H9 (cell line): ENCODE measurements around the gene WSB1. TPM values are rescaled to one million over a fixed set of nuclear protein-coding genes. Genes with fewer than 3 reads are reported as not detected.

ENCODE experiments used
- DNase-seq: peaks from one replicate; pipeline ENCODE4 v3.0.0-alpha.2; 2017
- H2AFZ ChIP-seq: one replicate; pipeline ENCODE4 v1.6.1; 2013; ENCODE audit warnings: mild to moderate bottlenecking, low read length, control low read depth, moderate library complexity
- H2AK5ac ChIP-seq: 2 replicates; pipeline ENCODE4 v1.6.1; 2013; ENCODE audit warnings: low read length, control low read depth, mixed read lengths; ENCODE audit not compliant: insufficient read length
- H2BK120ac ChIP-seq: one replicate; pipeline ENCODE4 v1.6.1; 2013; ENCODE audit warnings: low read depth, mild to moderate bottlenecking, low read length, control low read depth, inconsistent platforms; ENCODE audit not compliant: poor library complexity, severe bottlenecking
- H2BK12ac ChIP-seq: 2 replicates; pipeline ENCODE4 v1.6.1; 2013; ENCODE audit warnings: low read length, control low read depth, mixed read lengths, low read depth; ENCODE audit not compliant: insufficient read length
- H2BK15ac ChIP-seq: 2 replicates; pipeline ENCODE4 v1.6.1; 2013; ENCODE audit warnings: low read depth, low read length, control low read depth
- H2BK20ac ChIP-seq: one replicate; pipeline ENCODE4 v1.6.1; 2013; ENCODE audit warnings: low read depth, mild to moderate bottlenecking, low read length, control low read depth, inconsistent platforms; ENCODE audit not compliant: poor library complexity, severe bottlenecking
- H2BK5ac ChIP-seq: 2 replicates; pipeline ENCODE4 v1.6.1; 2013; ENCODE audit warnings: low read length, control low read depth, mixed read lengths; ENCODE audit not compliant: insufficient read length
- H3K14ac ChIP-seq: 2 replicates; pipeline ENCODE4 v1.6.1; 2013; ENCODE audit warnings: low read length, control low read depth; ENCODE audit not compliant: insufficient read depth
- H3K18ac ChIP-seq: 2 replicates; pipeline ENCODE4 v1.6.1; 2013; ENCODE audit warnings: low read depth, mild to moderate bottlenecking, mixed read lengths, low read length, control low read depth; ENCODE audit not compliant: insufficient read length
- H3K23ac ChIP-seq: 2 replicates; pipeline ENCODE4 v1.6.1; 2013; ENCODE audit warnings: low read length, control low read depth, mixed read lengths, low read depth; ENCODE audit not compliant: insufficient read length
- H3K23me2 ChIP-seq: 2 replicates; pipeline ENCODE4 v1.6.1; 2013; ENCODE audit warnings: low read depth, mild to moderate bottlenecking, mixed read lengths, low read length, control low read depth; ENCODE audit not compliant: insufficient read length, poor library complexity, severe bottlenecking
- H3K27ac ChIP-seq: 2 replicates; pipeline ENCODE4 v1.5.1; 2013; ENCODE audit warnings: low read length, control low read depth, mixed read lengths, low read depth; ENCODE audit not compliant: insufficient read length
- H3K27me3 ChIP-seq: 2 replicates; pipeline ENCODE4 v1.6.1; 2013; ENCODE audit warnings: low read length, control low read depth, inconsistent platforms; ENCODE audit not compliant: insufficient read depth
- H3K4ac ChIP-seq: 2 replicates; pipeline ENCODE4 v1.6.1; 2013; ENCODE audit warnings: low read depth, mild to moderate bottlenecking, control low read depth, inconsistent platforms, low read length, moderate library complexity
- H3K4me1 ChIP-seq: 2 replicates; pipeline ENCODE4 v1.6.1; 2013; ENCODE audit warnings: low read length, control low read depth, inconsistent platforms; ENCODE audit not compliant: insufficient read depth
- H3K4me2 ChIP-seq: 2 replicates; pipeline ENCODE4 v1.6.1; 2013; ENCODE audit warnings: low read length, control low read depth, mixed read lengths; ENCODE audit not compliant: insufficient read length, insufficient read depth
- H3K56ac ChIP-seq: 2 replicates; pipeline ENCODE4 v1.6.1; 2013; ENCODE audit warnings: low read depth, mild to moderate bottlenecking, mixed read lengths, low read length, control low read depth; ENCODE audit not compliant: insufficient read length
- H3K79me1 ChIP-seq: 2 replicates; pipeline ENCODE4 v1.6.1; 2013; ENCODE audit warnings: low read depth, mild to moderate bottlenecking, moderate library complexity, low read length, control low read depth, inconsistent platforms; ENCODE audit not compliant: insufficient read depth, poor library complexity, severe bottlenecking
- H3K79me2 ChIP-seq: 2 replicates; pipeline ENCODE4 v1.6.1; 2013; ENCODE audit warnings: low read length, control low read depth, inconsistent platforms; ENCODE audit not compliant: insufficient read depth
- H3K9ac ChIP-seq: 2 replicates; pipeline ENCODE4 v1.6.1; 2013; ENCODE audit warnings: low read length, control low read depth, mixed read lengths; ENCODE audit not compliant: insufficient read length; ENCODE audit errors: extremely low read depth
- H3K9me3 ChIP-seq: one replicate; pipeline ENCODE4 v1.6.1; 2013; ENCODE audit warnings: low read depth, low read length, inconsistent platforms; ENCODE audit not compliant: control insufficient read depth
- H3T11ph ChIP-seq: one replicate; pipeline ENCODE4 v1.6.1; 2013; ENCODE audit warnings: mild to moderate bottlenecking, low read length, control low read depth, inconsistent platforms
- H4K20me1 ChIP-seq: one replicate; pipeline ENCODE4 v1.6.1; 2013; ENCODE audit not compliant: control insufficient read depth, insufficient read length, insufficient read depth
- H4K5ac ChIP-seq: 2 replicates; pipeline ENCODE4 v1.6.1; 2013; ENCODE audit warnings: low read depth, mild to moderate bottlenecking, mixed read lengths, low read length, control low read depth; ENCODE audit not compliant: insufficient read length
- H4K8ac ChIP-seq: replicated peaks from 2 replicates; pipeline ENCODE4 v1.6.1; 2013; ENCODE audit warnings: low read length, control low read depth, mixed read lengths, low read depth; ENCODE audit not compliant: insufficient read length
- H4K91ac ChIP-seq: 2 replicates; pipeline ENCODE4 v1.6.1; 2013; ENCODE audit warnings: low read depth, mild to moderate bottlenecking, moderate library complexity, mixed read lengths, low read length, control low read depth; ENCODE audit not compliant: insufficient read length
- H3K27ac Mint-ChIP-seq, 3 experiments: 2 replicates in 2 of 3; 3 replicates in 1 of 3; pipeline ENCODE4 v1.8.0; 2020 to 2021; ENCODE audit warnings: mixed read lengths in 3 of 3, mild to moderate bottlenecking in 1 of 3, moderate library complexity in 1 of 3
- H3K27me3 Mint-ChIP-seq: 2 replicates; pipeline ENCODE4 v1.8.0; 2021; ENCODE audit warnings: low read depth, mild to moderate bottlenecking, moderate library complexity, mixed read lengths
- H3K36me3 Mint-ChIP-seq, 3 experiments: 2 replicates in 2 of 3; 3 replicates in 1 of 3; pipeline ENCODE4 v1.8.0; 2020 to 2021; ENCODE audit warnings: low read depth in 3 of 3, mixed read lengths in 3 of 3; ENCODE audit not compliant: insufficient read depth in 1 of 3
- H3K4me1 Mint-ChIP-seq, 2 experiments: 2 replicates each; pipeline ENCODE4 v1.8.0; 2020; ENCODE audit warnings: mixed read lengths in 2 of 2
- H3K4me3 Mint-ChIP-seq, 2 experiments: 2 replicates in 1 of 2; 3 replicates in 1 of 2; pipeline ENCODE4 v1.8.0; 2020 to 2021; ENCODE audit warnings: mild to moderate bottlenecking in 2 of 2, mixed read lengths in 2 of 2, moderate library complexity in 1 of 2
- H3K9me3 Mint-ChIP-seq, 2 experiments: 2 replicates in 1 of 2; 3 replicates in 1 of 2; pipeline ENCODE4 v1.8.0; 2020; ENCODE audit warnings: mild to moderate bottlenecking in 2 of 2, mixed read lengths in 2 of 2, moderate library complexity in 1 of 2
- CTCF ChIP-seq: fragments of 200-600 bp; sonication (generic); conservative IDR thresholded peaks from 3 replicates; pipeline ENCODE4 v1.8.0; 2021; ENCODE audit warnings: antibody characterized with exemption, mild to moderate bottlenecking
- WGBS: extraction: QIAGEN DNeasy Blood & Tissue Kit; methylation state at CpG from one replicate; pipeline ENCODE4 v1.1.7; 2013; ENCODE audit warnings: missing lambda C conversion rate, low lambda C conversion rate, mixed read lengths; ENCODE audit not compliant: insufficient read length; ENCODE audit errors: extremely low coverage; 5-methylcytosine and 5-hydroxymethylcytosine counted together
- total RNA-seq: library from RNA; stranded (reverse); gene quantifications from 2 replicates; pipeline ENCODE4 v1.2.1, GENCODE V29; 2021

WSB1 gene
- total RNA-seq, 1 experiment from 2014 or later, result 187 TPM

- no peak overlapping the region for H2AFZ ChIP-seq
- H3K36me3 Mint-ChIP-seq, result no peaks in the 10 kb centered on the region
- no peak overlapping the region for H3K4me2 ChIP-seq
- no peaks in the 10 kb centered on the region for H3K4me1 ChIP-seq
- H2BK120ac ChIP-seq, result no peak overlapping the region
- H3K23ac ChIP-seq, result no peak overlapping the region
- no peak overlapping the region for H3K4me3 Mint-ChIP-seq
- peaks cover 14 to 15% of the 10 kb centered on the region in 2 experiments for H3K4me1 Mint-ChIP-seq
- H3K79me2 ChIP-seq, result no peaks in the 10 kb centered on the region
- no peak overlapping the region for H4K91ac ChIP-seq
- no peak for TF ChIP-seq CTCF
- no peak overlapping the region for H4K8ac ChIP-seq
- no peaks in the 10 kb centered on the region for H3K27me3 ChIP-seq
- no peak overlapping the region for H2BK12ac ChIP-seq
- H2AK5ac ChIP-seq, result no peak overlapping the region
- H4K20me1 ChIP-seq, result no peaks in the 10 kb centered on the region
- H3K9me3 ChIP-seq, result no peaks in the 10 kb centered on the region
- no peak overlapping the region for H3K4ac ChIP-seq
- no peak overlapping the region for H2BK20ac ChIP-seq
- no peak overlapping the region for H3T11ph ChIP-seq
- DNase-seq, result no peak
- WGBS, result no CpG with 5 or more reads among the region's 5 CpGs
- no peak overlapping the region for H3K27ac Mint-ChIP-seq
- no peak overlapping the region for H3K56ac ChIP-seq
- no peak overlapping the region for H4K5ac ChIP-seq
- no peak overlapping the region for H2BK15ac ChIP-seq
- H3K9ac ChIP-seq, result no peak overlapping the region
- peaks cover 8% of the 10 kb centered on the region for H3K23me2 ChIP-seq
- no peaks in the 10 kb centered on the region for H3K79me1 ChIP-seq
- H2BK5ac ChIP-seq, result no peak overlapping the region
- H3K18ac ChIP-seq, result no peak overlapping the region
- peaks cover 6% of the 10 kb centered on the region for H3K27me3 Mint-ChIP-seq
- no peak overlapping the region for H3K14ac ChIP-seq
- H3K27ac ChIP-seq, result no peak overlapping the region
- no peaks in the 10 kb centered on the region; a peak in 2 of 5 replicates for H3K9me3 Mint-ChIP-seq
Observed at GRCh38 chr17:27357236-27357635, 63.3 kb downstream of the WSB1 start.
